Muscle of back (tissue), 11 donors: ENCODE results near the gene ZNF513. TPM values are rescaled to one million over a fixed set of nuclear protein-coding genes. Genes with fewer than 3 reads are reported as not detected.
"Not testable (repeated sequence)": the region's sequence is repeated elsewhere in the genome, so short reads cannot be mapped to it uniquely, and the experiment has no call there.

Source experiments
- DNase-seq, 3 donors: peaks; one replicate each; pipeline versions ENCODE4 v3.0.0 to v3.0.0-alpha.2; 2013
- polyA plus RNA-seq, 10 donors: library from polyadenylated mRNA; unstranded; fragments of 120-200 nt; gene quantifications; one replicate each; pipeline ENCODE4 v1.2.1, GENCODE V29; 2013; ENCODE audit not compliant: insufficient read length in 10 of 10

ZNF513 gene
- polyA plus RNA-seq, 10 donors: 7.7 to 14.4 (median 11.6) TPM

DNA sequence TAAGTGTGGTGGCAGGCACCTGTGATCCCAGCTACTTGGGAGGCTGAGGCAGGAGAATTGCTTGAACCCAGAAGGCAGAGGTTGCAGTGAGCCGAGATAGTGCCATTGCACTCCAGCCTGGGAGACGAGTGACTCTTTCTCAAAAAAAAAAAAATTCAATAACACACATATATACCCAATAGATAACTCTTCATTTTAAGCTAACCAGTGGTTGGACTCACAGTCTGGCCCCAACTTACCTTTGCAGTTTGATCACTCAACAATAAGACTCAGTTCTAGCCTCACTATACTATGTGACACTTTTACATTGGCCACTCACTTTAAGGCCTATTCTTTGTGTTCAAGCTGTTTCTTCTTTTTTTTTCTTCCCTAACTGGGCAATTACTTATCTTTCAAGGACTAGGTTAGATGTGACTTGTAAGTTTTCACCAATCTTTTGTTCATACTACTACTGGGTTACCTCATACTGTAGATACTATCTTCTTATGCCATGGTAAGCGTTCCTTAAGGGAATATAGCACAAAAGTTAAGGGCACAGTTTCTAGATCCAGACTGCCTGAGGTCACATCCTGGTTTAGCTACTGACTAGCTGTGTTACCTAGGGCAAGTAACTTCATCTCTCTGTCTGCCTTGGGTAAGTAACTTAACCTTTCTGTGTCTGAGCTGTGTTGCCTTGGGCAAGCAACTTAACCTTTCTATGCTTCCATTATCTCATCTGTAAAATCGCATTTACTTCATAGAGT, 17.7 kb downstream of the ZNF513 start:
- no peak for DNase-seq

GRCh38 chr2:27356382-27357181, 24.0 kb downstream of the ZNF513 start, which contains the start of gene GTF3C2:
Gene GTF3C2 (minus strand): TSS chr2:27356764. CDS start chr2:27343554, 13,210 bp downstream.
- peak; percentile 96 to 99 (median 98) for DNase-seq

GRCh38 chr2:27356056-27356381, 24.5 kb downstream of the ZNF513 start:
- no peak for DNase-seq

DNA sequence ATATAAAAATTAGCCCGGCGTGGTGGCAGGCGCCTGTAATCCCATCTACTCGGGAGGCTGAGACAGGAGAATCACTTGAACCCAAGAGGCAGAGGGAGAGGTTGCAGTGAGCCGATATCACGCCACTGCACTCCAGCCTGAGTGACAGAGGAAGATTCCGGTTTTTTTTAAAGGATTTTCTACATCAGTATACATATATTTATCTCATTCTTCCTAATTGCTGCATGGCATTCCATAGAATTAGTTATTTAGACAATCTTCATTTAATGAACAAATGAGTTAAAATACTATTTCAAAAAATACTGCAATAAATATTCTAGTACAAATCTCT, 26.0 kb downstream of the ZNF513 start:
- DNase-seq: no peak

DNA sequence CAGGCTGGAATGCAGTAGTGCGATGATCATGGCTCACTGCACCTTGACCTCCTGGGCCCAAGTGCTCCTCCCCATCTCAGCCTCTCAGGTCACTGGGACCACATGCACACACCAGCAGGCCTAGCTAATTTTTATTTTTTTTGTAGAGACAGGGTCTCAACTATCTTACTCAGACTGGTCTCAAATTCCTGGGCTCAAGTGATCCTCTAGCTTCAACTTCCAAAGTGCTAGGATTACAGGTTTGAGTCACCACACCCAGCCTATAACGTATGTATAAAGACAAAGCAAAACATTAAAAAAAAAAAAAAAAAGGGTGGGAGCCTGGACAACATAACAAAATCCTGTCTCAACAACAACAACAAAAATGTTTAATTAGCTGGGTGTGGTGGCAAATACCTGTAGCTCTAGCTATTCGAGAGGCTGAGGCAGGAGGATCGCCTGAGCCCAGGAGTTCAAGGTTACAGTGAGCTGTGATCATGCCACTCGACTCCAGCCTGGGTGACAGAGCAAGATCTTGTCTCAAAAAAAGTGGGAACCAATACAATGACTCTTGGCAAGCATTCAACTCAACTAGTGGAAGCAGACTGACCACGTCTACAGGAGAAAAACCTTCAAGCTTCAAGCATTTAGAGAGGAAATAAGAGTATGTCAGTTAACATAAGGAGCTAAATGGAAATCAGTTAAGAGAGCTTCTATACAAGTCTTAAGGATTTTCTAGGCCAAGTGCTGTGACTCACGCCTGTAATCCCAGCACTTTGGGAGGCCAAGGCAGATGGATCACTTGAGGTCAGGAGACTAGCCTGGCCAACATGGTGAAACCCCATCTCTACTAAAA, 26.6 kb downstream of the ZNF513 start:
- no peak for DNase-seq

- DNase-seq: not testable (repeated sequence)
Measured at GRCh38 chr2:27353386-27353761, 27.2 kb downstream of the ZNF513 start.

DNA sequence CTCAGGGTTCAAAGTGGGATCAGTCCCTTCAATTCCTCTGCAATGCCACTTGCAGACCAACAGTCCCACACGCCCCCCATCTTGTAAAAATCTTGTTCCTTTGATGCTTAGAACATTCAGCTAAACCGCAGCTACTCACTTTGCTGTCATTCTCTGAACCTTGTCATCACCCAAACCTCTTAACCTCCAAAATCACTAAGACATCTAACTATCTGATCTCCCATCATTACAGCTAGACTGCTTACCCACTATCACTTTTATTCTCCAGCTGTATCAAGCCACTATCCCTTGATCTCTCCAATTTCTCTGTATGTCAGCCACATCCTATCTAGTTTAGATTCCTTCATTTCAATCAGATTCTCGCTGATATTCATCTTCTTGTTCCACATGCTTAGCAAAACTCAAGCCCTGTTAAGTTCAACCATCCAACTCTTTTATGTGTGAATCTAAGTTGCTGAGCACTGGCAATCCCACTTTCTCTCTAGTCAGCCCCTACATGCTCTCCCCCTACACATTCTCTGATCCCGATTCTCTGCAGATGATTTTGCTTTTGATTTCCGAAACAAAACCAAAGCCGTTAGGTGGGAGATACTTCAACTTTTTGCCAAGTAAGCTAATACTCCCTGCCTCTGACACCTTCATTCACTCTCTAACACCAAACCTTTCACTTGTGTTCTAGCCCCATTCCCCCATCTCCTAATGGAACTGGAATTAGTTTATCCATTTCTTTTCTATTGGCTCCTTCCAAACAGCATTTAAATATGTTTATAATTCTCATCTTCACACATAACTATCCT, 28.5 kb downstream of the ZNF513 start:
- no peak for DNase-seq

DNA sequence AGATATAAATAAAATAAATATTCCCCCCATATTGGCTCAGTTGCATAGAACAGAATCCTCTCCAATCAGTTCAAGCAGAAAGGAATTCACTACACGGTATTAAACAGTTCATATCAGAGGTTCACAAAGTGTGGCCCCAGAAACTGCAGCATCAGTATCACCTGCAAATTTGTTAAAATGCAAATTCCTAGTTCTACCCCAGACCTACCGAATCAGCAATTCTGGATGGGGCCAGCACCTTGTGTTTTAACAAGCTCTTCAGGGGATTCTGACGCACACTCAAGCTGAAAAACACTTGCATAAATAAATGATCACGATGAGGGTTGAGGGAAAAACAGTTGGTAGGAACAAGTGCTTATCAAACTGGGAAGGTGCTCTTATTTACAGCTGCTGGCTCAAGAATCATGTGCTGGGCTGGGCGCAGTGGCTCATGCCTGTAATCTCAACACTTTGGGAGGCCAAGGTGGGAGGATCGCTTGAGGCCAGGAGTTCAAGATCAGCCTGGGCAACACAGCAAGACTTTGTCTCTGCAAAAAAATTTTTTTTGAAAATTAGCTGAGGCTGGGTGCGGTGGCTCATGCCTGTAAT, 30.3 kb downstream of the ZNF513 start:
- no peak for DNase-seq

- DNase-seq: no peak
Measured at GRCh38 chr2:27347641-27348040, 32.9 kb downstream of the ZNF513 start.

GRCh38 chr2:27336173-27336572, 44.4 kb downstream of the ZNF513 start:
- DNase-seq: no peak

DNA sequence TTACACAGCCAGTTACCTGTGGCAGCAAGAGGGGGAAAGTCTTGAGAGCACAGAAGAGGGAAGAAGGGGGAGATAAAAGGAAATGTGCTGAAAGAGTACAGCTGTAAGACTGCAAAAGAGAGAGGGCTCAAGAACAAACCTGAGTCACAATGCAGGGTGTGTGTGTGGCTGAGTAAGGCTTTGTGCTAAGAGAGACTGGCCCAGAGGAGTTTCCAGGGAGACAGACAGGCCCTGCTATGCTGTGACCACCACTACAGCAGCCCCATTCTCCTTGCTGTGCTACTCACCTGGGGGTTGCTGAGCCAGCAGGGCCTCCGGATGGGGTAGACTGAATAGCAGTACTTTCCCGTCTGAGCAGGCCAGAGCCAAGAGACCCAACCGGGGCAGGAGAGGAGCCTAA, 45.2 kb downstream of the ZNF513 start:
- DNase-seq: no peak

Other genes with a start within 250 kb of the ZNF513 start
- 10 to 100 TPM; 29.9 to 40.5 (median 35.4) TPM for gene PREB, start 246.1 kb downstream of the ZNF513 start, polyA plus RNA-seq
- gene PRR30, start 241.3 kb downstream of the ZNF513 start, polyA plus RNA-seq: not detected
- under 1 TPM; 0.19 to 0.86 (median 0.36) TPM for gene TCF23, start 231.7 kb downstream of the ZNF513 start, polyA plus RNA-seq
- 100 to 1,000 TPM in 3 of 10 donors, 10 to 100 TPM in 7; 89.7 to 104 (median 97.5) TPM for gene ATRAID, start 168.7 kb downstream of the ZNF513 start, polyA plus RNA-seq
- gene SLC5A6, start 168.5 kb downstream of the ZNF513 start, polyA plus RNA-seq: 10 to 100 TPM; 13.4 to 25.8 (median 18.6) TPM
- 10 to 100 TPM; 17.6 to 39.5 (median 28.7) TPM for gene CAD, start 163.4 kb downstream of the ZNF513 start, polyA plus RNA-seq
- 1 to 10 TPM in 1 of 10 donors, under 1 TPM in 9; 0.24 to 1.2 (median 0.46) TPM for gene SLC30A3, start 117.7 kb downstream of the ZNF513 start, polyA plus RNA-seq
- gene DNAJC5G, start 105.3 kb downstream of the ZNF513 start, polyA plus RNA-seq: under 1 TPM in 3 of 10 donors, not detected in 7; 0.12 to 0.39 (median 0.26) TPM
- 100 to 1,000 TPM in 1 of 10 donors, 10 to 100 TPM in 9; 32.9 to 106 (median 73.2) TPM for gene TRIM54, start 98.3 kb downstream of the ZNF513 start, polyA plus RNA-seq
- gene UCN, start 72.3 kb downstream of the ZNF513 start, polyA plus RNA-seq: 1 to 10 TPM in 7 of 10 donors, under 1 TPM in 3; 0.44 to 2.1 (median 1.2) TPM
- gene MPV17, start 57.6 kb downstream of the ZNF513 start, polyA plus RNA-seq: 10 to 100 TPM; 39.0 to 68.5 (median 47.1) TPM
- 10 to 100 TPM; 24.0 to 44.3 (median 32.1) TPM for gene GTF3C2, start 24.0 kb downstream of the ZNF513 start, polyA plus RNA-seq
- 10 to 100 TPM; 27.4 to 37.7 (median 32.9) TPM for gene EIF2B4, start 10.4 kb downstream of the ZNF513 start, polyA plus RNA-seq
- 10 to 100 TPM; 61.3 to 88.8 (median 74.0) TPM for gene SNX17, start 10.1 kb downstream of the ZNF513 start, polyA plus RNA-seq
- 10 to 100 TPM; 49.3 to 64.6 (median 56.7) TPM for gene PPM1G, start 28.9 kb upstream of the ZNF513 start, polyA plus RNA-seq
- 100 to 1,000 TPM; 106 to 133 (median 118) TPM for gene NRBP1, start 47.9 kb upstream of the ZNF513 start, polyA plus RNA-seq
- 1 to 10 TPM; 1.3 to 4.5 (median 2.3) TPM for gene KRTCAP3, start 61.6 kb upstream of the ZNF513 start, polyA plus RNA-seq
- 10 to 100 TPM; 12.0 to 34.0 (median 18.4) TPM for gene IFT172, start 109.0 kb upstream of the ZNF513 start, polyA plus RNA-seq
- 10 to 100 TPM in 2 of 10 donors, 1 to 10 TPM in 8; 6.3 to 13.6 (median 8.1) TPM for gene FNDC4, start 114.5 kb upstream of the ZNF513 start, polyA plus RNA-seq
- gene GCKR, start 116.1 kb upstream of the ZNF513 start, polyA plus RNA-seq: under 1 TPM in 2 of 10 donors, not detected in 8; 0.05 to 0.29 TPM
- gene ZNF512, start 202.3 kb upstream of the ZNF513 start, polyA plus RNA-seq: 10 to 100 TPM; 37.1 to 50.7 (median 42.8) TPM
- 1 to 10 TPM; 5.9 to 7.3 (median 6.7) TPM for gene CCDC121, start 248.3 kb upstream of the ZNF513 start, polyA plus RNA-seq
- 10 to 100 TPM; 29.2 to 39.6 (median 35.2) TPM for gene GPN1, start 248.3 kb upstream of the ZNF513 start, polyA plus RNA-seq